HT-29 (cell line): ENCODE measurements around the gene PIERCE2. TPM values are rescaled to one million over a fixed set of nuclear protein-coding genes. Genes with fewer than 3 reads are reported as not detected.
"Not testable (repeated sequence)": the region's sequence is repeated elsewhere in the genome, so short reads cannot be mapped to it uniquely, and the experiment has no call there.

Experiments
- DNase-seq: peaks from one replicate; pipeline ENCODE4 v3.0.0-alpha.2; 2015; ENCODE audit warnings: low spot score
- total RNA-seq: library from RNA; depleted of rRNA; stranded (reverse); fragments of >200 nt; shearing (Covaris generic); gene quantifications from 2 replicates; pipeline ENCODE4 v1.2.3, GENCODE V29; 2014; rRNA removed

The PIERCE2 gene
- total RNA-seq, 1 experiment from 2014 or later, result 1.9 TPM

- peak; percentile 79 for DNase-seq
Observed at GRCh38 chr15:55434989-55435825, 26.9 kb downstream of the PIERCE2 start.

DNA sequence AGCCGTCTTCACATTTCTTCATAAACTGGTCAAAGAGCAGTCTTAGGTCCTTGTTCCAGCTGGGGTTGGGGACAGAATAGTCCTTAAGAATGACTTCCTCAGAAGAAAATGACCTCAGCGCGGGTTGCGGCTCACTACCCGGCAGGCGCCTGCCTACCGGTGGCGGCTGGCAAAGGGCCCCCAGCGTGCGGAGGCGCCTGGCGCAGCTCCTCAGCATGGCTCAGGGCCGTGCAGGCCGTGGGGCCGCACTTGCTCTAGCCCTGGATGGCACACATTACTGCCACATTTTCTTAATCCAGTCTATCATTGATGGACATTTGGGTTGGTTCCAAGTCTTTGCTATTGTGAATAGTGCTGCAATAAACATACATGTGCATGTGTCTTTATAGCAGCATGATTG is 34.8 kb downstream of the PIERCE2 start:
- DNase-seq, result not testable (repeated sequence)

DNA sequence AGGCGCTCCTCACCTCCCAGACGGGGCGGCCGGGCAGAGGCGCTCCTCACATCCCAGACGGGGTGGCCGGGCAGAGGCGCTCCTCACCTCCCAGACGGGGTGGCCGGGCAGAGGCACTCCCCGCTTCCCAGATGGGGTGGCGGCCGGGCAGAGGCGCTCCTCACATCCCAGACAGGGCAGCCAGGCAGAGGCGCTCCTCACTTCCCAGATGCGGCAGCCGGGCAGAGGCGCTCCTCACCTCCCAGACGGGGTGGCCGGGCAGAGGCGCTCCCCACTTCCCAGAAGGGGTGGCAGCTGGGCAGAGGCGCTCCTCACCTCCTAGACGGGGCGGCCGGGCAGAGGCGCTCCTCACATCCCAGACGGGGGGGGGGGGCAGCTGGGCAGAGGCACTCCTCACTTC is 37.6 kb downstream of the PIERCE2 start:
- DNase-seq, result not testable (repeated sequence)

DNA sequence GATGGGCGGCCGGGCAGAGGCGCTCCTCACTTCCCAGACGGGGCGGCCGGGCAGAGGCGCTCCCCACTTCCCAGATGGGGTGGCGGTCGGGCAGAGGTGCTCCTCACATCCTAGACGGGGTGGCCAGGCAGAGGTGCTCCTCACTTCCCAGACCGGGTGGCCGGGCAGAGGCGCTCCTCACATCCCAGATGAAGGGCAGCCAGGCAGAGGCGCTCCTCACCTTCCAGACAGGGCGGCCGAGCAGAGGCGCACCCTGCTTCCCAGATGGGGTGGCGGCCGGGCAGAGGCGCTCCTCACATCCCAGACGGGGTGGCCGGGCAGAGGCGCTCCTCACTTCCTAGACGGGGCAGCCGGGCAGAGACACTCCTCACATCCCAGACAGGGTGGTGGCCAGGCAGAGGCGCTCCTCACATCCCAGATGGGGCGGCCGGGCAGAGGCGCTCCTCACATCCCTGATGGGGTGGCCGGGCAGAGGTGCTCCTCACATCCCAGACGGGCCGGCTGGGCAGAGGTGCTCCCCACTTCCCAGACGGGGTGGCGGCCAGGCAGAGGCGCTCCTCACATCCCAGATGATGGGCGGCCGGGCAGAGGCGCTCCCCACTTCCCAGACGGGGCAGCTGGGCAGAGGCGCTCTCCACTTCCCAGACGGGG is 38.2 kb downstream of the PIERCE2 start:
- not testable (repeated sequence) for DNase-seq

- DNase-seq, result not testable (repeated sequence)
Observed at GRCh38 chr15:55447030-55447394, 38.7 kb downstream of the PIERCE2 start.

GRCh38 chr15:55457401-55458022 is 49.2 kb downstream of the PIERCE2 start:
- peak; percentile 12 for DNase-seq

DNA sequence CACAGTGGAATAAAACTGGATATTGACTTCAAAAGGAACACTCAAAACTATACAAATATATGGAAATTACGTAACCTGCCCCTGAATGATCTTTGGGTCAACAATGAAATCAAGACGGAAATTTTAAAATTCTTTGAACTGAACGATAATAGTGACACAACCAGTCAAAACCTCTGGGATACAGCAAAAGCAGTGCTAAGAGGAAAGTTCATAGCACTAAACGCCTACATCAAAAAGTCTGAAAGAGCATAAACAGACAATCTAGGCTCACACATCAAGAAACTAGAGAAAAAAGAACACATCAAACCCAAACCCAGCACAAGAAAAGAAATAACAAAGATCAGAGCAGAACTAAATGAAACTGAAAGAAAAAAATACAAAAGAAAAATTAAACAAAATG is 53.2 kb downstream of the PIERCE2 start:
- DNase-seq, result no peak

DNA sequence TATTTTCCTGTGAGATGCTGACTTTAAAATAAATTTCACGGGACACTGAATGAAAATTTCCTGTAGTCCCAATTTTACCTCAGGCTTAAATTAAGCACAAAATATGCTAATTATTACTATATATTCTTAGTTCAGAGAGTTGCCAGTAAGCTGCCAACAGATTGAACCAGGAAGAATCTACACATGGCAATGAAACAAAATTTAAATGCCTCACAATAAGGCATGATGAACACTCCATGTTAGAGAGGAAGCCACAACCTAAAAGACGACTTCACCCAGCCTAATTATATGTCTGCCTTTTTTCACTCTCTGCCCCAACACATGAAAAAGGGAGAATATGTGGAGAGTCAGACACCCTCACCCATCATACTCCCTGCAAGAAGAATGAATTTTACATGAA is 60.0 kb downstream of the PIERCE2 start:
- DNase-seq, result no peak

Other genes with a start within 250 kb of the PIERCE2 start
- gene RSL24D1, start 211.6 kb upstream of the PIERCE2 start, total RNA-seq, result 38.6 and 52.6 TPM in 2 replicates
- 0.63 and 1.4 TPM in 2 replicates for gene RAB27A, start 118.7 kb upstream of the PIERCE2 start, total RNA-seq
- 3.5 and 3.9 TPM in 2 replicates for gene PIGBOS1, start 89.4 kb upstream of the PIERCE2 start, total RNA-seq
- gene PIGB, start 89.3 kb upstream of the PIERCE2 start, total RNA-seq, result 7.2 and 8.0 TPM in 2 replicates
- gene CCPG1, start 136 bp upstream of the PIERCE2 start, total RNA-seq, result 11.8 and 12.6 TPM in 2 replicates
- 2.9 and 3.3 TPM in 2 replicates for gene DNAAF4, start 99.7 kb downstream of the PIERCE2 start, total RNA-seq
- gene PYGO1, start 179.8 kb downstream of the PIERCE2 start, total RNA-seq, result not detected in 2 replicates